HG03175 (cell line): Measurements from ENCODE around the gene MFRP.

Experiments
- ATAC-seq: cut with Tn5 transposase; IDR thresholded peaks from one replicate; pipeline ENCODE4 v1.9.1; 2021; ENCODE audit warnings: mild to moderate bottlenecking, moderate library complexity; ENCODE audit not compliant: unreplicated experiment

MFRP gene

DNA sequence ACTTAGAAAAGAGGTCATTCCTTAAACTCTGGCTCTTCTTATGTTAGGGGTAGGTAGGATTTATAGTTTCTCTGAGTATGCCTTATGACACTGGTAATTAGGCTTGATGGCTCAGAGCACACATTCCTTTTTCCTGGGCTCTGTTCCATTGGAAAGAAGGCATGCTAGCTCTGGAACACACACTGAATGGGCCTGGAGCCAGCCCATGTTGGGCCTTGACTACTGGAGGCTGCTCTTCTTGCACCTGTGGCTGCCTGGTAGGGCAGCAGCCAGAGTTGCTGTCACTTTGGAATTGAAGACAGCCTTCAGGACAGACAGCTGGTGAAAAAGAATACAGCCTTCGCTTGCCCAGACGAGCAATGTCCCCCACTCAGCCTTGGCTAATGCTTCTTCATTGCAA is 47.8 kb downstream of the MFRP start:
- no peak for ATAC-seq

DNA sequence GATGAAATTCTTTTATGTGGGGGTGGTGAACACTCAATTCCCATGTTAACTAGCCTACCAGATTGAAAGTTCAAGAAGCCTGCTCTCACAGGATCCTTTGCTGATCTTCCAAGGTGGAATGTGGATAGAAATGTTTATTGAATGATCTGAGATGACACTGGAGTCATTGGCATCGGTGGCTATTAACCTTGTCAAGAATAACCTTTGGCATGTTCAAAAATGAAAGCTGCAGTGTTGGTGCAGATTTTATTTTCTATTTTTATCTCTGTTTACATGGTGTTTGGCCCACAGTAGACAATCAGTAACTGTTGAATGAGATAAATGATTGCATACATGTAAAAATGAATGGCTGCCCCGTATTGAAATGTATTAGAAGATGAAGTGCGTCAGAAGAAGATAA is 48.6 kb downstream of the MFRP start:
- no peak for ATAC-seq

DNA sequence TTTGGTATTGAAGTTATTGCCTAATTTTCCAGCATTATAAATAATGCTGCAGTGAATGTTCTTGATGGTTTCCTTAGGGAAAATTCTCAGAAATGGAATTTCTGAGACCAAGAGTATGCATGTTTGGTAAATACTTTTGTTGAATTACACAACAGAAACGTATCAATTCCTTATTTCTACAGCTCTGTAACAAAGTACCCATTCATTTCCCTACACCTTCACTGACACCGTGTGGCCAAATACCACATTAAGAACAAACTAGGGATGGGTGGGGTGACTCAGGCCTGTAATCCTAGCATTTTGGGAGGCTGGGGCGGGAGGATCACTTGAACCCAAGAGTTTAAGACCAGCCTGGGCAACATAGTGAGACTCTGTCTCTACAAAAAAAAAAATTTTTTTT is 51.3 kb downstream of the MFRP start:
- ATAC-seq = no peak

DNA sequence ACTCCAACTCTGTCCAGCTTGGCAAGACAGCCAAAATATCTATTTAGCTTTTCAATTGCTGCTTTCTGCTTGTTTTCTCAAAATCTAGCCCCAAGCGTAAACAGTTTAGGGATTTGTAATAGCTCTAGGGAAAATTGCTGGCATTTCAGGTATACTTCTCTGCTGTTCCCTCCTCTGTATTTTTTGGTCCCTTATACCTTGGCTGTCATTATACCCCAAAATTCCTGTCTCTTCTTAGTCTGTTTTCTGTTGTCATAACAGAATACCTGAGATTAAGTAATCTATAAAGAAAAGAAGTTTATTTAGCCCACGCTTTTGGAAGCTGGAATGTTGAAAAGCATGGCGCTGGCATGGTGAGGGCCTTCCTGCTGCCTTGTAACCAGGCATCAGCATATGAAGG is 53.0 kb downstream of the MFRP start:
- no peak for ATAC-seq

DNA sequence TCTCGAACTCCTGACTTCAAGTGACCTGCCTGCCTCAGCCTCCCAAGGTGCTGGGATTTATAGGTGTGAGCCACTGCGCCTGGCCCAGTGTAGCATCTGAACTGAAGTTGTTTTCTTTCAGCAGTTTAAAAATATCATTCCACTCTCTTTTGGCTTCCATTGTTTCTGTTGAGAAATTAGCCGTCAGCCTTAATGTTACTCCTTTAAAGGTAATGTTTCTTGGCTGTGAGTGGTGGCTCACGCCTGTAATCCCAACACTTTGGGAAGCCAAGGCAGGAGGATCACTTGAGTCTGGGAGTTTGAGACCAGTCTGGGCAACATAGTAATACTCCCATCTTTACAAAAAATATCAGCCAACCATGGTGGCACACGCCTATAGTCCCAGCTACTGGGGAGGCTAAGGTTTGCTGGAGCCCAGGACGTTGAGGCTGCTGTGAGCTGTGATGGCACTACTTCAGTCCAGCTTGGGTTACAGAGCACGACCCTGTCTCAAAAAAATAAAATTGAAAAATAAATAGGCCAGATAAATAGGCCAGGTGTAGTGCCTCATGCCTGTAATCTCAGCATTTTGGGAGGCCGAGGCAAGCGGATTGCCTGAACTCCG is 55.5 kb downstream of the MFRP start:
- ATAC-seq = no peak
